Right cardiac atrium (tissue), 5 donors: ENCODE results near the gene URB2. TPM values are rescaled to one million over a fixed set of nuclear protein-coding genes. Genes with fewer than 3 reads are reported as not detected.

Experiments used
- ATAC-seq, 2 donors: fragments of 200-7000 bp; cut with Tn5 transposase; one replicate each; pipeline versions ENCODE4 v1.8.0 to v1.9.1; 2020; ENCODE audit warnings: moderate library complexity in 2 of 2, mild to moderate bottlenecking in 1 of 2
- DNase-seq, 3 donors: peaks; one replicate each; pipeline ENCODE4 v3.0.0-alpha.2; 2020
- H3K27ac ChIP-seq: one replicate; pipeline ENCODE4 v1.5.1; 2013; ENCODE audit warnings: mild to moderate bottlenecking, low read length, control low read depth, moderate library complexity
- H3K27me3 ChIP-seq: one replicate; pipeline ENCODE4 v1.6.1; 2013; ENCODE audit not compliant: control insufficient read depth, insufficient read depth
- H3K4me1 ChIP-seq: one replicate; pipeline ENCODE4 v1.6.1; 2013; ENCODE audit warnings: low read length; ENCODE audit not compliant: control insufficient read depth, insufficient read depth
- H3K4me3 ChIP-seq: one replicate; pipeline ENCODE4 v1.5.1; 2013; ENCODE audit warnings: low read length, control low read depth
- H3K9me3 ChIP-seq: one replicate; pipeline ENCODE4 v1.6.1; 2013; ENCODE audit warnings: low read length; ENCODE audit not compliant: control insufficient read depth
- WGBS: extraction: QIAGEN DNeasy Blood & Tissue Kit; methylation state at CpG from one replicate; pipeline ENCODE4 v1.1.7; 2013; 5-methylcytosine and 5-hydroxymethylcytosine counted together
- intact Hi-C, 4 donors: fragments of 100-400 bp; cut with DNase I; formaldehyde crosslinking; loops; one replicate each; pipeline versions ENCODE4 v1.11.0 to v1.14.0; 2022 to 2023
- long read RNA-seq, 4 donors: library from polyadenylated mRNA; unstranded; transcript quantifications; one replicate each; pipeline ENCODE4 v2.0.0, GENCODE V29; 2020 to 2021
- polyA plus RNA-seq: library from polyadenylated mRNA; stranded (reverse); fragments of 200-250 nt; gene quantifications from one replicate; pipeline ENCODE4 v1.2.3, GENCODE V29; 2013
- total RNA-seq, 4 donors: library from RNA; stranded (reverse); fragmentation: NEBNext Ultra II Directional; extraction: Animal tissue kit (Norgen Biotek cat#: 25700); gene quantifications; one replicate each; pipeline ENCODE4 v1.2.1, GENCODE V29; 2021
- donor health status: healthy with polysubstance abuse.
- donor health status: DM: no; HTN: yes; CAD: no.
- donor health status: DM: no; HTN: no; CAD: no.
- donor health status: DM: no; HTN: yes; CAD: no; lungs with severe emphysema.
- donor health status: DM: yes; HTN: yes; CAD: no.

The URB2 gene
- 1 to 10 TPM; 3.5 to 7.5 (median 4.2) TPM for total RNA-seq
- 1.9 TPM for polyA plus RNA-seq
- long read RNA-seq, donor 1, full-length matches to known transcripts: 4 of 9 reads
- long read RNA-seq, donor 1, partial matches to known transcripts: 4 of 9 reads
- long read RNA-seq, donor 1, other reads (novel, unspliced or antisense): 1 of 9 reads
- long read RNA-seq, donor 2, full-length matches to known transcripts: 5 of 6 reads
- long read RNA-seq, donor 2, partial matches to known transcripts: 1 of 6 reads
- long read RNA-seq, donor 2, other reads (novel, unspliced or antisense): 0 of 6 reads
- long read RNA-seq, donor 3, full-length matches to known transcripts: 11 of 29 reads
- long read RNA-seq, donor 3, partial matches to known transcripts: 12 of 29 reads
- long read RNA-seq, donor 3, other reads (novel, unspliced or antisense): 6 of 29 reads
- long read RNA-seq, donor 4, full-length matches to known transcripts: 3 of 3 reads
- long read RNA-seq, donor 4, partial matches to known transcripts: 0 of 3 reads
- long read RNA-seq, donor 4, other reads (novel, unspliced or antisense): 0 of 3 reads

DNA sequence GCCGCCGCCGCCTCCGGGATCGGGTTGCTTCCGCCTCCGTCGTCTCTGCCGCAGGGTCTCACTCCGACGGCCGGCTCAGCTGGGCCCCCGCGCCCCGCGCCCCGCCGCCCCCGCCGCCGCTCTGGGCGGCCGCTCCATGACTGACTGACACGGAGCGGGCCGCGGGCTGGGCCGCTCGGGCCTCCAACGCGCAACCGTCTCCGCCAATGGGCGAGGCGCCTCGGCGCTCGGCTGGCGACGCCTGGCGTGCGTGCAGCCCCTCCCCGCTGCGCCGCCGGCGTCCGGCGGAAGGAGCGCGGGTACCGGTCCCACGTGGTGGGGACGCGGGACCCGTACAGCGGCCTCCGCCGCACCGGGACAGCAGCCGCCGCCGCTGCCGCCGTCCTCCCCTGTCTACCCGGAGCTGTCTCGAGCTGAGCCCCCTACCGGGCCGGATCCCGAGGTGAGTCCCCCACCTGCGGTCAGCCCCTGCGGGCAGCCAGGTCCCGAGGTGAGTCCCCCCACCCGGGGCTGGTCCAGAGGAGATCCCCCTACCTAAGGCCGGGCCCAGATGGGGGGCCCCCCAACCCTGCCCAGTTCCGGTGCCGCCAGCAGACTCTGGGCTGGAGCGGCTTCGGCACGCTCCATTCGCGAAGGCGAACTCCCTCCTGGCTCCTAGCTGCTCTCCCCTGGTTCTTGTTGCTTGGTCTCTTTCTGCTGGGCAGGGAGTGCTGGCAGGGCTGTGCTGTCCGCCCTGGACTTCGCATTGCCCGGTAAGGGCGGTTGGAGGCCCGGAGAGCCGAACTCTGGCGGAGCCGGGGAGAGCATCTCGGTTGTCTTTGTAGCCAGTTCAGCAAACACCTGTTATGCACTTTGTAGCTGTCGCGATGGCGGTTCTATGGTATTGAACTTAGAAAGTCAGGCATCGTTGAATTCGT is at the start of gene URB2, which contains the start of gene TAF5L:
TSS of gene URB2 (plus strand) at position 333 of the 917 bp plus-strand sequence. CDS start 1,387 bp downstream, outside the sequence.
TSS of gene TAF5L (minus strand) at position 208 of the 917 bp plus-strand sequence. CDS start 11,640 bp downstream, outside the sequence.
- H3K4me3 ChIP-seq: peak within 1 kb of the TSS; percentile 95
- no peaks in the 10 kb centered on the region for H3K9me3 ChIP-seq
- whole genome bisulfite sequencing: under 1% methylated on average over 97 of the region's 97 CpGs
- no peaks in the 10 kb centered on the region for H3K27me3 ChIP-seq
- peak; percentile 90 to 96 (median 94) for DNase-seq
- intact Hi-C loops: loop anchor here (2.0 to 10.0 kb wide), 3 partner anchors 67 to 71 kb away; partner anchors contain the start of gene ABCB10 (in 4 of the 4)
- H3K4me1 ChIP-seq: peaks cover 8% of the 10 kb centered on the region
- peak; percentile 98 for ATAC-seq
- peak within 1 kb of the TSS; percentile 65 for H3K27ac ChIP-seq

DNA sequence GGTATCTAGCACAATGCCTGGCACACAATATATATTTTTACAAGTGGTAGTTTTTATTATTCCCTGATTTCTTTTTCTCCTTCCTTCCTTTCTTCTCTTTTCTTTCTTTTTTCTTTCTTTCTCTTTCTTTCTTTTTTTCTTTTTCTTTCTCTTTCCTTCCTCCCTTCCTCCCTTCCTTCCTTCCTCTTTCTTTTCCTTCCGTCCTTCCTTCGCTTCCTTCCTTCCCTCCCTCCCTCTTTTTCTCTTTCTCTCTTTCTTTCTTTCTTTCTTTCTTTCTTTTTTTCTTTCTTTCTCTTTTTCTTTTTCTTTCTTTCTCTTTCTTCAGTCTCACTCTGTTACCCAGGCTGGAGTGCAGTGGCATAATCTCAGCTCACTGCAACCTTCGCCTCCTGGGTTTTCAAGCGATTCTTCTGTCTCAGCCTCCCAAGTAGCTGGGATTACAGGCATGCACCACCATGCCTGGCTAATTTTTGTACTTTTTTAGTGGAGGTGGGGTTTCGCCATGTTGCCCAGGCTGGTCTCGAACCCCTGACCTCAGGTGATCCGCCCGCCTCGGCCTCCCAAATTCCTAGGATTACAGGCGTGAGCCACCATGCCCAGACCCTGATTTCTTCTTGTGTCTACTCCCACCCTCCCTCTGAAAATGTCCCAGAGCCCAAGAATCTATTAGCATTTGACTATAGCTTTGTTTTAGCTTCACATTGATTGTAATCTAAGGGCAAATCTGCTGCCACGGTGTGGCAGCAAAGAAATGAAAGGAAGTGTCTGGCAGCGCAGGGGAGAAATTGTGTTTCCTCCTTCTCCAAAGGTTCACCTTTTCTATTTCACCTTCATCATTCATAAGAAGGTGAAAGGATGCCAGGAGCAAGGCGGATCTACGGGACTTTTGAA is 47.6 kb upstream of the URB2 start:
- 74% methylated on average over 14 of the region's 14 CpGs for WGBS
- H3K4me1 ChIP-seq: peaks cover 4% of the 10 kb centered on the region
- no peak for DNase-seq
- intact Hi-C loops: no loop called here
- no peak for ATAC-seq
- no peaks in the 10 kb centered on the region for H3K9me3 ChIP-seq
- H3K4me3 ChIP-seq: no peak overlapping the region
- H3K27ac ChIP-seq: peak overlapping the region; percentile 60
- H3K27me3 ChIP-seq: no peaks in the 10 kb centered on the region

DNA sequence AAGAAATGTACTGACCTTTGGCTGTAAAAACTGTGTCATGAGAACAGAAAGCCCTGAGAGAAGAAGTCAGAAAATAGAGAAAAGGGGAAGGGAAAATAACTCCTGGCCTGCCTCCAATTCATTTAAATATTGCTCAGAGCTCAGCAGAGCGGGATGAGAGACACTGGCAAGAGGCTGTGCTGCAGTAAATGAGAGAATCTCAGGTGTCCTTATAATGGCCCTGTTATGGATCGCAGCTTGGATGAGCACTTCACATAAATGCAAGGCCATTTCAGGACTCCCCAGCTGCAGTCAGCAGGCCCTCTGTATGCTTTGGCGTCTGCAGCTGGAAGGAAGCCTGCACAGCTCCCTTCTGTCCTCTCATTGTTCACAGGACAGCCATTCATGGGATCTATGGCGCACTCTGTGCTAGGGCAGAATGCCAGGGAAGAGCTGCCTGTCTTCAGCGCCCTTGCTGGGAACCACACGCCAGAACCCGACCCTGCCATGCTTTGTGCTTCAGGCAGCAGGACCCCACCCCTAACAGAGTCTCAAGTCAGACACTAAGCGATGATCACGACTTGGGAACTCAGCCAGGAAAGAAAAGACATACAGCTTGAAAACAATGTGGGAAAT is 46.9 kb upstream of the URB2 start:
- intact Hi-C loops: no loop called here
- peak; percentile 92 to 94 for ATAC-seq

DNA sequence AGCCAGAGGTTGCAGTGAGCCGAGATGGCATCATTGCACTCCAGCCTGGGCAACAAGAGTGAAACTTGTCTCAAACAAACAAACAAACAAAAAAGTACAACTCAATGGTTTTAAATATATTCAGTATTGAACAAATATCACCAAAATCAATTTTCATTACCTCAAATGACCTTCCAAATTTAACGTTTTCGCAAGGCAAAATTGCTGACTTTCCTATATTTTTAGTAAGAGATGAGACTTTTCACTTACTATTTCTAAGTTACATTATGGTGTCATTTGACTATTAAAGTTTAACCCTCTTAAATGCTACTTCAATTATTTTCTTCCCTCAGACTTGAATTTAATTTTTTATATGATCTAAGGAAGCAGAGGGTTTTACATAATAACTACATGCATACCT is 44.6 kb upstream of the URB2 start:
- Histone ChIP-seq H3K4me1 (peaks cover 4% of the 10 kb centered on the region), H3K9me3 (no peaks in the 10 kb centered on the region), H3K4me3 (no peak overlapping the region), H3K27ac (no peak overlapping the region), H3K27me3 (no peaks in the 10 kb centered on the region)
- intact Hi-C loops: no loop called here
- 86% methylated on average over 3 of the region's 3 CpGs for WGBS
- DNase-seq: no peak
- ATAC-seq: no peak

More for the DNA sequence above, 46.9 kb upstream of the URB2 start:
- no peaks in the 10 kb centered on the region for H3K9me3 ChIP-seq
- peak; percentile 69 to 86 (median 83) for DNase-seq
- WGBS: 7% methylated on average over 9 of the region's 9 CpGs
- no peaks in the 10 kb centered on the region for H3K27me3 ChIP-seq
- peaks cover 4% of the 10 kb centered on the region for H3K4me1 ChIP-seq
- peak overlapping the region; percentile 62 for H3K27ac ChIP-seq
- no peak overlapping the region for H3K4me3 ChIP-seq

DNA sequence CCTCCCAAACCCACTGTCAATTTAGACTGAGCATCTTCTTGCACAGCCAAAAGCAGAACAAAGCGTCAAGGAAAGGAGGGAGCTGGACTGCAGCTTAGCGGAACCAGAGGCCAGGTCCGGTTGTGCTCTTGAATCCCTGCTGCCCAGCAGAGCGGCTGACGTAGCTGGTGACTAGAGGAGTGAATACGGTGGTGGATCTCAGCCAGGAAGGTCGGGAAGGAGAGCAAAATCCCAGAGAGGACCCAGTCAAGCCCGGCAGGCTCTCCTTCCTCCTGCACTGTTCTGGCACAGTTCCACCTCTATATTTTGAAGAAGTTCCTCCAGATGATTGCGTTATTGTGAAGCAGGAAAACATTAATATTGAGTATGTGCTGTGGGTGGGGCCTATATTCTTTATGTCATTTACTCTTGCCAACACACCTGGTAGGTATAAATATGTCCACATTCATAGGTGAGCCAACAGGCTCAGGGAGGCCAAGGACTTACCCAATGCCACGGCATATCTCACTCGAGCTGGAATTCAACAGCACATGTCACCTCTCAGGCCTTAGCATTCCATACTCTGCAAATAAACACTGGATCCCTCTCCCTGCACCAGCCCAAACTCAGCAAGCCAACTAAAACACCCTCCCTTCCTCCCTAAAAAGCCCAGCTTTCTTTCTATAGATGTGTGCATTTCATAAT is 43.9 kb upstream of the URB2 start:
- Histone ChIP-seq H3K27ac (peak overlapping the region; percentile 56), H3K4me1 (peaks cover 4% of the 10 kb centered on the region), H3K9me3 (no peaks in the 10 kb centered on the region), H3K4me3 (no peak overlapping the region), H3K27me3 (no peaks in the 10 kb centered on the region)
- WGBS: 18% methylated on average over 11 of the region's 11 CpGs
- peak; percentile 56 to 75 (median 68) for DNase-seq
- ATAC-seq: peak; percentile 59 to 69
- intact Hi-C loops: no loop called here

- H3K27me3 ChIP-seq: no peaks in the 10 kb centered on the region
- DNase-seq (no peak), ATAC-seq (no peak)
- WGBS: 98% methylated on average over 4 of the region's 4 CpGs
- H3K9me3 ChIP-seq: no peaks in the 10 kb centered on the region
- H3K27ac ChIP-seq: no peak overlapping the region
- intact Hi-C loops: no loop called here
- H3K4me1 ChIP-seq: peaks cover 4% of the 10 kb centered on the region
- H3K4me3 ChIP-seq: no peak overlapping the region
Observed at GRCh38 chr1:229582715-229583114, 43.3 kb upstream of the URB2 start.

GRCh38 chr1:229585338-229585737 is 40.7 kb upstream of the URB2 start:
- no peaks in the 10 kb centered on the region for H3K4me1 ChIP-seq
- no peaks in the 10 kb centered on the region for H3K27me3 ChIP-seq
- no peak overlapping the region for H3K4me3 ChIP-seq
- intact Hi-C loops: no loop called here
- WGBS: 70% methylated on average over 2 of the region's 2 CpGs
- DNase-seq (no peak), ATAC-seq (no peak)
- no peaks in the 10 kb centered on the region for H3K9me3 ChIP-seq
- H3K27ac ChIP-seq: no peak overlapping the region

DNA sequence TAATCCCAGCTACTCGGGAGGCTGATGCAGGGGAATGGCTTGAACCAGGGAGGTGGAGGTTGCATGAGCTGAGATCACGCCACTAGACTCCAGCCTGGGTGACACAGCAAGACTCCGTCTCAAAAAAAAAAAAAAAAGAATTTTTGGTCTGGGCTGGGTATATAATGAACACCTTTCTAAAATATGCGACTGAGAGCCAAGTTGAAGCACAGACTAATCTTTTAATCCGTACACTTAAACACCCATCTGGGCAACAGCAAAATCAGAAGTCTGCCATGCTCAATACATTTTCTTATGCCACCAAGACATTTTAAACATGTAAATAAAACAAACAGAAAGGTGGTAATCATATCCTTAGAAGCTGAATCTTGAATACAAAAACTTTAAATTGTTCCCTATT is 35.9 kb upstream of the URB2 start:
- DNase-seq (no peak), ATAC-seq (no peak)
- 91% methylated on average over 5 of the region's 5 CpGs for WGBS
- Histone ChIP-seq H3K27ac (no peak overlapping the region), H3K4me3 (no peak overlapping the region), H3K4me1 (no peaks in the 10 kb centered on the region), H3K9me3 (no peaks in the 10 kb centered on the region), H3K27me3 (no peaks in the 10 kb centered on the region)
- intact Hi-C loops: no loop called here

DNA sequence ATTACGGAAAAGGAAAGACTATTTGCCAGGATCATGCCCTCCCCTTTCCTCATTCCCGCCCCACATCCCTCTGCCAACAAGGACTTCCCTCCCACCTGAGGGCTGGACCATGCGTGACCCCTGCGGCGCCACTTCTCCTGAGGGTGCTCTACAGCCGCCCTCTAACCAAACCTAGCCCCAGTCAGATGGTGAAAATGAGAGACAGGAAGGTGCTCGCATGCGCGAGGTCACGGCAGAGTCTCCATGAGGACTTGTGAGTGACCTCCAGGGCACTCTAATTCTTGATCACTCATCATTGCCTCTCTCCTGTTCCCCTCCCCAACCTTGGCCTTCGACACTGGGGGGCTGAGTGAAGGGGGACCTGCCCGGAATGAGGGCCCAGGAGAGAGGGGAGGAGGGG is 32.2 kb upstream of the URB2 start:
- intact Hi-C loops: no loop called here
- no peak for ATAC-seq

More for the DNA sequence above, 32.2 kb upstream of the URB2 start:
- Histone ChIP-seq H3K4me1 (peaks cover 2% of the 10 kb centered on the region), H3K27me3 (no peaks in the 10 kb centered on the region), H3K4me3 (no peak overlapping the region), H3K9me3 (no peaks in the 10 kb centered on the region), H3K27ac (no peak overlapping the region)
- DNase-seq: peak in 1 of 3 donors; percentile 51
- 93% methylated on average over 12 of the region's 12 CpGs for WGBS
